SK-N-SH (cell line): ENCODE data around the gene TFIP11. TPM values are rescaled to one million over a fixed set of nuclear protein-coding genes. Genes with fewer than 3 reads are reported as not detected.

Experiments
- CTCF ChIA-PET: fragments of 300-600, 350-600 bp; formaldehyde crosslinking; extraction: SDS; loops from one replicate; lab custom pipeline; 2021; lab: Yijun Ruan, JAX
- POLR2A ChIA-PET: fragments of 350-600 bp; sonication (Branson Sonifier 250); formaldehyde crosslinking; extraction: SDS; loops from one replicate; lab custom pipeline; 2020; ENCODE audit warnings: antibody characterized with exemption, inconsistent platforms; lab: Yijun Ruan, JAX
- DNase-seq: peaks from one replicate; pipeline ENCODE4 v3.0.0; 2012
- H2AFZ ChIP-seq: fragments of 200-600 bp; sonication (generic); 2 replicates; pipeline ENCODE4 v1.8.1; 2016; ENCODE audit warnings: antibody characterized with exemption, mild to moderate bottlenecking, low read depth
- H3F3A ChIP-seq: fragments of 200-600 bp; sonication (generic); replicated peaks from 2 replicates; pipeline ENCODE3; 2016; ENCODE audit warnings: antibody characterized with exemption, mild to moderate bottlenecking; ENCODE audit not compliant: insufficient read depth
- H3K27ac ChIP-seq, 2 experiments: fragments of 200-500 bp in 1 of 2; fragments of 200-600 bp in 1 of 2; sonication (Bioruptor generic) in 1 of 2; sonication (generic), shearing (Covaris generic) in 1 of 2; 2 replicates each; pipeline versions ENCODE4 v1.5.1 to v1.6.1; 2014 to 2016; ENCODE audit warnings: low read depth in 2 of 2, inconsistent platforms in 1 of 2, low read length in 1 of 2, mild to moderate bottlenecking in 1 of 2, mixed read lengths in 1 of 2
- H3K27me3 ChIP-seq: fragments of 200-600 bp; sonication (generic), shearing (Covaris generic); 2 replicates; pipeline ENCODE4 v1.6.1; 2016; ENCODE audit warnings: mixed run types; ENCODE audit not compliant: insufficient read depth
- H3K36me3 ChIP-seq, 2 experiments: fragments of 200-500 bp in 1 of 2; fragments of 200-600 bp in 1 of 2; sonication (Bioruptor generic) in 1 of 2; sonication (generic) in 1 of 2; replicated peaks in 1 of 2; 2 replicates each; pipeline versions ENCODE3 to v1.5.1; 2014 to 2016; ENCODE audit warnings: low read length in 1 of 2, mild to moderate bottlenecking in 1 of 2; ENCODE audit not compliant: insufficient read depth in 2 of 2, control insufficient read depth in 1 of 2
- H3K4me1 ChIP-seq, 2 experiments: fragments of 200-500 bp in 1 of 2; fragments of 200-600 bp in 1 of 2; sonication (Bioruptor generic) in 1 of 2; sonication (generic), shearing (Covaris generic) in 1 of 2; 2 replicates each; pipeline versions ENCODE4 v1.5.1 to v1.6.1; 2014 to 2016; ENCODE audit warnings: low read depth in 1 of 2, low read length in 1 of 2, mixed run types in 1 of 2; ENCODE audit not compliant: insufficient read depth in 2 of 2, control insufficient read depth in 1 of 2
- H3K4me2 ChIP-seq: fragments of 200-600 bp; sonication (generic), shearing (Covaris generic); 2 replicates; pipeline ENCODE4 v1.6.1; 2017; ENCODE audit warnings: mixed run types
- H3K4me3 ChIP-seq, 2 experiments: fragments of 200-500 bp in 1 of 2; fragments of 200-600 bp in 1 of 2; sonication (Bioruptor generic) in 1 of 2; sonication (generic), shearing (Covaris generic) in 1 of 2; 2 replicates each; pipeline versions ENCODE4 v1.5.1 to v1.8.1; 2014 to 2016; ENCODE audit warnings: low read depth in 2 of 2, inconsistent platforms in 1 of 2, low read length in 1 of 2, mild to moderate bottlenecking in 1 of 2, mixed read lengths in 1 of 2, moderate library complexity in 1 of 2
- H3K79me2 ChIP-seq: fragments of 200-600 bp; sonication (generic); 2 replicates; pipeline ENCODE4 v1.8.1; 2017; ENCODE audit warnings: mild to moderate bottlenecking; ENCODE audit not compliant: insufficient read depth
- H3K9ac ChIP-seq: fragments of 200-600 bp; sonication (generic); 2 replicates; pipeline ENCODE4 v1.6.1; 2017; ENCODE audit warnings: mixed run types
- H3K9me2 ChIP-seq: fragments of 200-600 bp; sonication (generic); 2 replicates; pipeline ENCODE4 v1.6.1; 2017; ENCODE audit warnings: mixed run types
- H3K9me3 ChIP-seq: fragments of 200-600 bp; sonication (generic); 2 replicates; pipeline ENCODE4 v1.6.1; 2017; ENCODE audit warnings: mixed run types, mild to moderate bottlenecking, moderate library complexity
- H4K20me1 ChIP-seq: fragments of 200-600 bp; sonication (generic); 2 replicates; pipeline ENCODE4 v1.6.1; 2017; ENCODE audit warnings: mild to moderate bottlenecking, mixed run types; ENCODE audit not compliant: insufficient read depth
- CTCF ChIP-seq: fragments of 200-600 bp; sonication (generic); IDR thresholded peaks from 2 replicates; pipeline ENCODE4 v1.6.1; 2017; ENCODE audit warnings: antibody characterized with exemption, mild to moderate bottlenecking, moderate library complexity
- ELF1 ChIP-seq: IDR thresholded peaks from 2 replicates; pipeline ENCODE4 v1.4.0; 2012
- EP300 ChIP-seq, 2 experiments: IDR thresholded peaks; 2 replicates each; pipeline versions ENCODE4 v1.4.0 to v1.6.1; 2012; ENCODE audit warnings: borderline replicate concordance in 1 of 2, low read depth in 1 of 2, low read length in 1 of 2
- EZH2phosphoT487 ChIP-seq: fragments of 200-600 bp; sonication (generic); IDR thresholded peaks from 2 replicates; pipeline ENCODE4 v1.6.1; 2017; ENCODE audit warnings: low read depth, mixed run types, mild to moderate bottlenecking, antibody characterized with exemption, moderate library complexity, borderline replicate concordance
- FOSL2 ChIP-seq: IDR thresholded peaks from 2 replicates; pipeline ENCODE4 v1.4.0; 2012; ENCODE audit warnings: low read depth, mild to moderate bottlenecking, moderate library complexity, borderline replicate concordance
- GATA2 ChIP-seq: sonication (generic); formaldehyde crosslinking; IDR thresholded peaks from 2 replicates; pipeline ENCODE4 v1.5.0; 2020; ENCODE audit warnings: mild to moderate bottlenecking, missing genetic modification reagents
- MAX ChIP-seq: IDR thresholded peaks from 2 replicates; pipeline ENCODE4 v1.4.0; 2012; ENCODE audit warnings: low read depth
- MEF2A ChIP-seq: IDR thresholded peaks from 2 replicates; pipeline ENCODE4 v1.4.0; 2012; ENCODE audit warnings: low read depth, borderline replicate concordance
- NFIC ChIP-seq: IDR thresholded peaks from 2 replicates; pipeline ENCODE4 v1.4.0; 2012; ENCODE audit warnings: borderline replicate concordance
- NRF1 ChIP-seq: IDR thresholded peaks from 2 replicates; pipeline ENCODE4 v1.6.1; 2012; ENCODE audit warnings: low read depth, mild to moderate bottlenecking, low read length
- POLR2AphosphoS5 ChIP-seq: IDR thresholded peaks from 2 replicates; pipeline ENCODE4 v1.6.1; 2012; ENCODE audit warnings: low read depth, low read length
- RCOR1 ChIP-seq: fragments of 150-350 bp; IDR thresholded peaks from 2 replicates; pipeline ENCODE4 v1.6.1; 2017; ENCODE audit warnings: antibody characterized with exemption, low read length
- REST ChIP-seq: IDR thresholded peaks from 2 replicates; pipeline ENCODE4 v1.6.1; 2012; ENCODE audit warnings: mild to moderate bottlenecking, low read depth, low read length, moderate library complexity
- RFX5 ChIP-seq: IDR thresholded peaks from 2 replicates; pipeline ENCODE4 v1.6.1; 2012; ENCODE audit warnings: mild to moderate bottlenecking, improper control_type of control experiment, low read length
- RXRA ChIP-seq: IDR thresholded peaks from 2 replicates; pipeline ENCODE4 v1.4.0; 2012; ENCODE audit warnings: low read depth, mild to moderate bottlenecking, borderline replicate concordance
- TCF12 ChIP-seq: IDR thresholded peaks from 2 replicates; pipeline ENCODE4 v1.4.0; 2012
- USF1 ChIP-seq: IDR thresholded peaks from 2 replicates; pipeline ENCODE4 v1.4.0; 2012; ENCODE audit warnings: low read depth, borderline replicate concordance
- USF2 ChIP-seq: fragments of 150-350 bp; IDR thresholded peaks from 2 replicates; pipeline ENCODE4 v1.6.1; 2017; ENCODE audit warnings: antibody characterized with exemption, low read length, low read depth, borderline replicate concordance
- WGBS: methylation state at CpG from one replicate; pipeline ENCODE4 v1.1.6; 2017; ENCODE audit warnings: low lambda C conversion rate; 5-methylcytosine and 5-hydroxymethylcytosine counted together
- polyA plus RNA-seq, 3 experiments: library from polyadenylated mRNA; depleted of rRNA; stranded (reverse); fragments of >200 nt; gene quantifications; 2 replicates each; pipeline ENCODE4 v1.2.3, GENCODE V29; 2012

TFIP11 gene
- polyA plus RNA-seq, 1 of the 3 experiments (the other 2 are of a cell fraction) = 32.8 TPM

- H3K36me3 ChIP-seq = peaks cover 7 to 14% of the 10 kb centered on the region in 2 experiments
- H3K9me3 ChIP-seq = no peaks in the 10 kb centered on the region
- no peak overlapping the region for H2AFZ ChIP-seq
- ChIA-PET CTCF (interaction anchor here (0.6 to 0.8 kb wide), 3 partner anchors 19 to 154 kb away, joined by 3 read pairs; no protein-coding TSS in a partner anchor), POLR2A (no interaction called here)
- no peaks in the 10 kb centered on the region for H3K4me1 ChIP-seq
- no peaks in the 10 kb centered on the region for H3F3A ChIP-seq
- no peak overlapping the region for H3K4me3 ChIP-seq
- H4K20me1 ChIP-seq = no peaks in the 10 kb centered on the region
- H3K9me2 ChIP-seq = no peaks in the 10 kb centered on the region
- no peak for DNase-seq
- no peaks in the 10 kb centered on the region; the same call in 1 of the 2 replicates for H3K79me2 ChIP-seq
- no peak overlapping the region for H3K9ac ChIP-seq
- WGBS = 91% methylated on average over 2 of the region's 2 CpGs
- no peak overlapping the region for H3K27ac ChIP-seq
- TF ChIP-seq EP300 (IDR thresholded peaks at IDR 0.05; ENCODE audit: borderline replicate concordance in 1 of 2, low read depth in 1 of 2, low read length in 1 of 2) (no peak), ELF1 (no peak), TCF12 (no peak), USF1 (no peak), NRF1 (no peak), USF2 (no peak), FOSL2 (no peak), GATA2 (CRISPR knock-in tag) (no peak), REST (no peak), RFX5 (no peak), MAX (no peak), NFIC (no peak)
- H3K27me3 ChIP-seq = no peaks in the 10 kb centered on the region
- H3K4me2 ChIP-seq = no peak overlapping the region
Observed at GRCh38 chr22:26522012-26522411, 9.7 kb upstream of the TFIP11 start.

GRCh38 chr22:26517429-26517828 is 5.2 kb upstream of the TFIP11 start:
- peaks cover 9 to 12% of the 10 kb centered on the region in 2 experiments; a peak in 3 of 4 replicates for H3K4me1 ChIP-seq
- ChIA-PET POLR2A (no interaction called here), CTCF (no interaction called here)
- no peaks in the 10 kb centered on the region for H3F3A ChIP-seq
- H3K9me3 ChIP-seq = no peaks in the 10 kb centered on the region
- H2AFZ ChIP-seq = no peak overlapping the region
- no peaks in the 10 kb centered on the region for H3K9me2 ChIP-seq
- no peaks in the 10 kb centered on the region for H3K36me3 ChIP-seq
- H3K4me2 ChIP-seq = no peak overlapping the region
- no peak overlapping the region for H3K4me3 ChIP-seq
- 93% methylated on average over 5 of the region's 5 CpGs for WGBS
- DNase-seq = no peak
- peaks cover 23% of the 10 kb centered on the region for H3K79me2 ChIP-seq
- H3K27me3 ChIP-seq = no peaks in the 10 kb centered on the region
- no peak overlapping the region for H3K27ac ChIP-seq
- no peak overlapping the region for H3K9ac ChIP-seq
- H4K20me1 ChIP-seq = no peaks in the 10 kb centered on the region
- TF ChIP-seq EZH2phosphoT487 (no peak), MAX (no peak), NRF1 (no peak), GATA2 (CRISPR knock-in tag) (no peak), POLR2AphosphoS5 (no peak), MEF2A (no peak), RCOR1 (no peak), EP300 (IDR thresholded peaks at IDR 0.05; ENCODE audit: borderline replicate concordance in 1 of 2, low read depth in 1 of 2, low read length in 1 of 2) (no peak), RXRA (no peak), CTCF (no peak), USF2 (no peak)
